Aorta (tissue), 5 donors: ENCODE results near the gene ATOSA. TPM values are rescaled to one million over a fixed set of nuclear protein-coding genes. Genes with fewer than 3 reads are reported as not detected.

Experiments used
- ATAC-seq: fragments of 200-7000 bp; cut with Tn5 transposase; one replicate; pipeline ENCODE4 v1.9.1; 2022; ENCODE audit warnings: moderate library complexity; ENCODE audit not compliant: low FRiP score
- DNase-seq, 2 donors: peaks; one replicate each; pipeline ENCODE4 v3.0.0-alpha.2; 2020
- H3K27ac ChIP-seq, 2 donors: one replicate each; pipeline ENCODE4 v1.5.1; 2013; ENCODE audit warnings: low read length in 2 of 2, mild to moderate bottlenecking in 2 of 2, moderate library complexity in 2 of 2, control low read depth in 1 of 2, inconsistent platforms in 1 of 2, low read depth in 1 of 2
- H3K27me3 ChIP-seq, 2 donors: one replicate each; pipeline ENCODE4 v1.6.1; 2013; ENCODE audit warnings: control low read depth in 1 of 2, low read length in 1 of 2, mild to moderate bottlenecking in 1 of 2, moderate library complexity in 1 of 2; ENCODE audit not compliant: insufficient read depth in 2 of 2, control insufficient read depth in 1 of 2
- H3K36me3 ChIP-seq, 2 donors: one replicate each; pipeline ENCODE4 v1.6.1; 2013; ENCODE audit warnings: control low read depth in 1 of 2, low read length in 1 of 2, mild to moderate bottlenecking in 1 of 2; ENCODE audit not compliant: insufficient read depth in 2 of 2, control insufficient read depth in 1 of 2
- H3K4me1 ChIP-seq, 2 donors: one replicate each; pipeline ENCODE4 v1.6.1; 2013; ENCODE audit warnings: low read length in 2 of 2, control low read depth in 1 of 2, mild to moderate bottlenecking in 1 of 2, moderate library complexity in 1 of 2; ENCODE audit not compliant: insufficient read depth in 2 of 2, control insufficient read depth in 1 of 2
- H3K4me3 ChIP-seq, 2 donors: one replicate each; pipeline ENCODE4 v1.5.1; 2013; ENCODE audit warnings: low read length in 2 of 2, control low read depth in 1 of 2, mild to moderate bottlenecking in 1 of 2
- H3K9me3 ChIP-seq: one replicate; pipeline ENCODE4 v1.6.1; 2013; ENCODE audit warnings: mild to moderate bottlenecking, low read length; ENCODE audit not compliant: control insufficient read depth
- WGBS, 2 donors: extraction: QIAGEN DNeasy Blood & Tissue Kit; methylation state at CpG; one replicate each; pipeline ENCODE4 v1.1.7; 2013; 5-methylcytosine and 5-hydroxymethylcytosine counted together
- intact Hi-C, 2 donors: fragments of 100-400 bp; cut with DNase I; formaldehyde crosslinking; loops; one replicate each; pipeline versions ENCODE4 v1.14.2 to v1.15.0; 2022
- long read RNA-seq, 2 donors: library from polyadenylated mRNA; unstranded; transcript quantifications; one replicate each; pipeline ENCODE4 v2.0.0, GENCODE V29; 2020 to 2021
- polyA plus RNA-seq, 2 donors: library from polyadenylated mRNA; stranded (reverse); fragments of 200-250 nt; gene quantifications; one replicate each; pipeline ENCODE4 v1.2.3, GENCODE V29; 2013
- total RNA-seq, 2 donors: library from RNA; stranded (reverse); fragmentation: NEBNext Ultra II Directional; extraction: Animal tissue kit (Norgen Biotek cat#: 25700); gene quantifications; one replicate each; pipeline ENCODE4 v1.2.1, GENCODE V29; 2021
- donor health status: healthy with polysubstance abuse.
- donor health status: Bipolar disorder and iron deficiency.
- donor health status: DM: no; HTN: no; CAD: no.
- donor health status: DM: no; HTN: no; CAD: no.
- donor health status: DM: yes; HTN: yes; CAD: no.

The ATOSA gene
- total RNA-seq (10 to 100 TPM; 38.6 to 48.0 TPM), polyA plus RNA-seq (10 to 100 TPM; 19.3 to 42.0 TPM)
- long read RNA-seq, donor 1, partial matches to known transcripts = 4 of 12 reads
- long read RNA-seq, donor 1, other reads (novel, unspliced or antisense) = 6 of 12 reads
- long read RNA-seq, donor 2, partial matches to known transcripts = 2 of 6 reads
- long read RNA-seq, donor 2, other reads (novel, unspliced or antisense) = 4 of 6 reads

- Histone ChIP-seq H3K9me3 (no peaks in the 10 kb centered on the region), H3K27me3 (no peaks in the 10 kb centered on the region), H3K4me3 (peak within 1 kb of the TSS; percentile 36 to 74), H3K27ac (peak within 1 kb of the TSS; percentile 62 to 71), H3K4me1 (no peaks in the 10 kb centered on the region), H3K36me3 (no peaks in the 10 kb centered on the region)
- DNase-seq = peak; percentile 95 to 97
- 0 to 1% methylated on average over 50 to 55 of the region's 55 CpGs for WGBS, 2 donors
- intact Hi-C loops = loop anchor here in 1 of 2 donors (2.0 to 5.0 kb wide), 2 partner anchors 21 to 112 kb away; partner anchors contain the start of gene ARPP19
- ATAC-seq = peak; percentile 96
Measured at GRCh38 chr15:52679232-52680040, at the start of gene ATOSA. ATOSA (minus strand) TSS chr15:52679388; CDS start chr15:52678021, 1,367 bp downstream.

GRCh38 chr15:52728899-52729298, 49.7 kb upstream of the ATOSA start:
- intact Hi-C loops = no loop called here
- WGBS, 2 donors = 37 to 39% methylated on average over 2 of the region's 2 CpGs
- Histone ChIP-seq H3K27me3 (no peaks in the 10 kb centered on the region), H3K9me3 (no peaks in the 10 kb centered on the region), H3K4me3 (no peak overlapping the region), H3K4me1 (no peaks in the 10 kb centered on the region), H3K36me3 (no peaks in the 10 kb centered on the region), H3K27ac (no peak overlapping the region)
- ATAC-seq = no peak
- no peak for DNase-seq

GRCh38 chr15:52727815-52728214, 48.6 kb upstream of the ATOSA start:
- no peaks in the 10 kb centered on the region for H3K4me1 ChIP-seq

GRCh38 chr15:52726195-52726594, 47.0 kb upstream of the ATOSA start:
- H3K27ac ChIP-seq = no peak overlapping the region
- DNase-seq (no peak), ATAC-seq (no peak)
- H3K27me3 ChIP-seq = no peaks in the 10 kb centered on the region
- no peaks in the 10 kb centered on the region for H3K4me1 ChIP-seq
- intact Hi-C loops = no loop called here
- H3K4me3 ChIP-seq = no peak overlapping the region
- no peaks in the 10 kb centered on the region for H3K9me3 ChIP-seq
- WGBS, 2 donors = 87 to 91% methylated on average over 2 of the region's 2 CpGs
- H3K36me3 ChIP-seq = no peaks in the 10 kb centered on the region

More at GRCh38 chr15:52727815-52728214, 48.6 kb upstream of the ATOSA start:
- Histone ChIP-seq H3K9me3 (no peaks in the 10 kb centered on the region), H3K27ac (no peak overlapping the region), H3K4me3 (no peak overlapping the region), H3K36me3 (no peaks in the 10 kb centered on the region), H3K27me3 (no peaks in the 10 kb centered on the region)
- 81 to 82% methylated on average over 3 of the region's 3 CpGs for WGBS, 2 donors
- no peak for DNase-seq
- no peak for ATAC-seq
- intact Hi-C loops = no loop called here

- no peaks in the 10 kb centered on the region for H3K4me1 ChIP-seq
- WGBS, 2 donors = 85 to 89% methylated on average over 2 of the region's 2 CpGs
- intact Hi-C loops = no loop called here
Measured at GRCh38 chr15:52718551-52718950, 39.4 kb upstream of the ATOSA start.

GRCh38 chr15:52717924-52718323, 38.7 kb upstream of the ATOSA start:
- Histone ChIP-seq H3K9me3 (no peaks in the 10 kb centered on the region), H3K4me1 (no peaks in the 10 kb centered on the region), H3K4me3 (no peak overlapping the region), H3K36me3 (no peaks in the 10 kb centered on the region), H3K27ac (no peak overlapping the region), H3K27me3 (no peaks in the 10 kb centered on the region)
- 81 to 82% methylated on average over 6 of the region's 6 CpGs for WGBS, 2 donors
- DNase-seq = no peak
- ATAC-seq = no peak
- intact Hi-C loops = no loop called here

More at GRCh38 chr15:52718551-52718950, 39.4 kb upstream of the ATOSA start:
- Histone ChIP-seq H3K36me3 (no peaks in the 10 kb centered on the region), H3K4me3 (no peak overlapping the region), H3K27ac (no peak overlapping the region), H3K27me3 (no peaks in the 10 kb centered on the region), H3K9me3 (no peaks in the 10 kb centered on the region)
- ATAC-seq (no peak), DNase-seq (no peak)

GRCh38 chr15:52717481-52717880, 38.3 kb upstream of the ATOSA start:
- WGBS, 2 donors = 83 to 88% methylated on average over 6 of the region's 6 CpGs
- no peaks in the 10 kb centered on the region for H3K4me1 ChIP-seq
- H3K36me3 ChIP-seq = no peaks in the 10 kb centered on the region
- no peak overlapping the region for H3K4me3 ChIP-seq
- H3K27me3 ChIP-seq = no peaks in the 10 kb centered on the region
- H3K27ac ChIP-seq = no peak overlapping the region
- no peak for DNase-seq
- intact Hi-C loops = no loop called here
- no peaks in the 10 kb centered on the region for H3K9me3 ChIP-seq
- ATAC-seq = no peak

- Histone ChIP-seq H3K4me3 (no peak overlapping the region), H3K9me3 (no peaks in the 10 kb centered on the region), H3K27ac (no peak overlapping the region), H3K27me3 (no peaks in the 10 kb centered on the region), H3K4me1 (no peaks in the 10 kb centered on the region), H3K36me3 (no peaks in the 10 kb centered on the region)
- 43 to 46% methylated on average over 2 of the region's 2 CpGs for WGBS, 2 donors
- intact Hi-C loops = no loop called here
- ATAC-seq = no peak
- DNase-seq = no peak
Measured at GRCh38 chr15:52716536-52716935, 37.3 kb upstream of the ATOSA start.

GRCh38 chr15:52715411-52715810, 36.2 kb upstream of the ATOSA start:
- no peak for DNase-seq
- Histone ChIP-seq H3K36me3 (no peaks in the 10 kb centered on the region), H3K4me3 (no peak overlapping the region), H3K4me1 (no peaks in the 10 kb centered on the region), H3K27me3 (no peaks in the 10 kb centered on the region), H3K9me3 (no peaks in the 10 kb centered on the region), H3K27ac (no peak overlapping the region)
- WGBS, 2 donors = 78 to 83% methylated on average over 5 of the region's 5 CpGs
- intact Hi-C loops = no loop called here
- no peak for ATAC-seq
